ENCODE measurements around the gene RIMS4. TPM values are rescaled to one million over a fixed set of nuclear protein-coding genes. Genes with fewer than 3 reads are reported as not detected.

Gene RIMS4
- total RNA-seq, 2 experiments from 2014 or later = not detected

DNA sequence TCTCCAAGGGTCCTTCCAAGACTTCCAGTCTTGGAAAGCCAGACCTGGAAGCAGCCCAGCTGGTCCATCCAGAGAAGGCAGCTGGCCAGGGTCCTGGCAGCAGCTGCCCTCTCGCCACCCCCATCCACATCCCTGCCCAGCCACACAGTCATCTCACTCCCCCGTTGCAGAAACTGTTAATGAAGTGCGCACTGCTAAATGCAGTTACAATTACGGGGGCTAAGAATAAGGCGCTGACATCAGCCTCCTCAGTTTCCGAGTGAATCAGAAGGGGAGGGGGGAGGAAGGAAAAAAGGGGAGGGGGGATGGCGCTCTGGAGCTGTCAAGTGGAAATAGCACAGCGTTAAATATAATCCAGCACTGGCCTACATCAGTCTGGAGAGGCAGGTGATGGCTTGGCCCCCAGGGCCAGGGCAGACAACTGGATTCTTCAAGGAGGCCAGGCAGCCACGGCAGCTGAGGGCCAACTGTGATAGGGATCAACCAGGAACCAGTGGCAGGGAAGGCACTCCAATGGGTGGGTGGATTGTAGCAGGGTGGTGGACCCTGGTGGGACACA, 6.9 kb downstream of the RIMS4 start:
- Histone ChIP-seq H3K4me1 (ENCODE audit: insufficient read depth, low read length) (no peaks in the 10 kb centered on the region), H3K27me3 (ENCODE audit: control insufficient read depth in 1 of 2, insufficient read depth in 2 of 2, low read length in 2 of 2) (peaks cover 33 to 37% of the 10 kb centered on the region in 2 experiments), H3K27ac (ENCODE audit: low read depth in 1 of 2, low read length in 2 of 2) (no peak overlapping the region), H3K4me3 (ENCODE audit: low read length) (no peak overlapping the region), H3K36me3 (ENCODE audit: insufficient read depth, low read length) (no peaks in the 10 kb centered on the region), H3K9me3 (ENCODE audit: control insufficient read depth in 1 of 2, insufficient read depth in 1 of 2, low read length in 2 of 2) (peaks cover 0 to 3% of the 10 kb centered on the region in 2 experiments)
- no peak for DNase-seq
- TF ChIP-seq, protein P1, sequence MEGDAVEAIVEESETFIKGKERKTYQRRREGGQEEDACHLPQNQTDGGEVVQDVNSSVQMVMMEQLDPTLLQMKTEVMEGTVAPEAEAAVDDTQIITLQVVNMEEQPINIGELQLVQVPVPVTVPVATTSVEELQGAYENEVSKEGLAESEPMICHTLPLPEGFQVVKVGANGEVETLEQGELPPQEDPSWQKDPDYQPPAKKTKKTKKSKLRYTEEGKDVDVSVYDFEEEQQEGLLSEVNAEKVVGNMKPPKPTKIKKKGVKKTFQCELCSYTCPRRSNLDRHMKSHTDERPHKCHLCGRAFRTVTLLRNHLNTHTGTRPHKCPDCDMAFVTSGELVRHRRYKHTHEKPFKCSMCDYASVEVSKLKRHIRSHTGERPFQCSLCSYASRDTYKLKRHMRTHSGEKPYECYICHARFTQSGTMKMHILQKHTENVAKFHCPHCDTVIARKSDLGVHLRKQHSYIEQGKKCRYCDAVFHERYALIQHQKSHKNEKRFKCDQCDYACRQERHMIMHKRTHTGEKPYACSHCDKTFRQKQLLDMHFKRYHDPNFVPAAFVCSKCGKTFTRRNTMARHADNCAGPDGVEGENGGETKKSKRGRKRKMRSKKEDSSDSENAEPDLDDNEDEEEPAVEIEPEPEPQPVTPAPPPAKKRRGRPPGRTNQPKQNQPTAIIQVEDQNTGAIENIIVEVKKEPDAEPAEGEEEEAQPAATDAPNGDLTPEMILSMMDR (IDR thresholded peaks at IDR 0.05) = no peak
- H3K9me3 Mint-ChIP-seq = no peaks in the 10 kb centered on the region
- intact Hi-C loops (cut with DNase I, micrococcal nuclease) = no loop called here
- CTCF ChIA-PET = interaction anchor here (0.5 kb wide), 1 partner anchor 10 kb away, joined by 4 read pairs; no protein-coding TSS in a partner anchor
- POLR2A ChIA-PET = no interaction called here
- no peaks in the 10 kb centered on the region for H3K4me1 Mint-ChIP-seq (ENCODE audit: low read depth)
- no peak overlapping the region for H3K4me3 Mint-ChIP-seq
- H3K36me3 Mint-ChIP-seq (ENCODE audit: low read depth) = no peaks in the 10 kb centered on the region
- ATAC-seq (ENCODE audit: poor library complexity) = no peak
- peaks cover 54% of the 10 kb centered on the region for H3K27me3 Mint-ChIP-seq
- no peak overlapping the region for H3K27ac Mint-ChIP-seq

DNA sequence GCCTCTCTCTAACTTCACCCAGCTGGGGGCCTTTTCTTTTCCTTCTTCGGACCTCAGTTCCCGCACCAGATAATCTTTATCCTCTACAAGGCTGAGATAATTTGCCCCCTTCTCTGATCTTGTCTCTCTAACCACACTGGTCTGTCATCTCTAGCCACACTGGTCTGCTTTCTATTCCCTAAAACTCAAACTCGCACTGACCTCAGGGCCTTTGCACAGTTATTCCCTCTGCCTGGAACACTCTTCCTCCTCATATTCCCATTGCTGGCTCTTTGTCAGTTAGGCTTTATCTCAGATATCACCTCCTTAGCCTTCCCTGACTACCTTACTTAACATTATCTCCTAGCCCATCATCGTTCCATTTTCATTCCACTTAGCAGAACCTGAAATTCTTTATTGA, 7.6 kb downstream of the RIMS4 start:
- no peak for ATAC-seq (ENCODE audit: poor library complexity)
- no peak for DNase-seq
- peaks cover 0 to 3% of the 10 kb centered on the region in 2 experiments for H3K9me3 ChIP-seq (ENCODE audit: control insufficient read depth in 1 of 2, insufficient read depth in 1 of 2, low read length in 2 of 2)
- TF ChIP-seq, protein P1 (IDR thresholded peaks at IDR 0.05) = no peak
- peaks cover 26 to 31% of the 10 kb centered on the region in 2 experiments for H3K27me3 ChIP-seq (ENCODE audit: control insufficient read depth in 1 of 2, insufficient read depth in 2 of 2, low read length in 2 of 2)
- H3K4me1 ChIP-seq (ENCODE audit: insufficient read depth, low read length) = no peaks in the 10 kb centered on the region
- H3K4me1 Mint-ChIP-seq (ENCODE audit: low read depth) = no peaks in the 10 kb centered on the region
- CTCF ChIA-PET = no interaction called here
- H3K4me3 Mint-ChIP-seq = no peak overlapping the region
- H3K27me3 Mint-ChIP-seq = peaks cover 47% of the 10 kb centered on the region
- no peaks in the 10 kb centered on the region for H3K9me3 Mint-ChIP-seq
- H3K4me3 ChIP-seq (ENCODE audit: low read length) = no peak overlapping the region
- no peaks in the 10 kb centered on the region for H3K36me3 Mint-ChIP-seq (ENCODE audit: low read depth)
- H3K27ac Mint-ChIP-seq = no peak overlapping the region
- H3K27ac ChIP-seq (ENCODE audit: low read depth in 1 of 2, low read length in 2 of 2) = no peak overlapping the region
- intact Hi-C loops (cut with DNase I, micrococcal nuclease) = no loop called here
- POLR2A ChIA-PET = no interaction called here
- H3K36me3 ChIP-seq (ENCODE audit: insufficient read depth, low read length) = no peaks in the 10 kb centered on the region

DNA sequence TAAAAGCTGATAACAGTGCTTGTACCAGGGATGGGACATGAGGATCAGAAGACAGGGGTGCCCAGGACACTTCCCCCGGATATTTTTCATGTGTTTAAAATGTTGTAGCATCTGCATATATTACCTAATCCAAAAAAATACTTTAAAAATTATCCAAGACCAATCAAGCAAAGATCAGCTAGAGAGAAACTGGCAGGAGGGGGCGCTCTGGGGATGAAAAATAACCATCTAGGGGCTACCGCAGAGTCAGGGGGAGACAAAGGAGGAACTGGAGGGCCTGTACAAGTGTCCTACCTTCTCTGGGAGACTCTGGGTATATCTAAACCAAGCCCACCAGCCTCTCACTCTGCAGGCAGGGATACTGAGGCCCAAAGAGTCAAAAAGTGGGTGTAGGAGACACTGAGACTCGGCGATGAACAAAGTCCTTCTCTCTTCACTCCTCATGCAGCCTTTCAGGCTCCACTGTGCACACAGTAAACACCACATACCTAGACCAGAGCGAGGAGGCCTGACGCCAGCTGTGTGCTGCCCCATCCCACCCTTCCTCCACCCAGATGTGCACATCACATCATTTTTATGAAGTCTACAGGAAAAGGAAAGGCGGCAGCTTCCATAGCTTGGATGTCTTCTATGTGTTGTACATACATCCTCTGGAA, 9.8 kb downstream of the RIMS4 start:
- peak in 2 of 14 experiments; percentile 1 to 8 for DNase-seq

More for the DNA sequence above, 9.8 kb downstream of the RIMS4 start:
- CTCF ChIA-PET = no interaction called here
- no peaks in the 10 kb centered on the region for H3K36me3 ChIP-seq (ENCODE audit: insufficient read depth, low read length)
- Mint-ChIP-seq H3K27ac (no peak overlapping the region), H3K4me3 (no peak overlapping the region), H3K27me3 (peaks cover 37% of the 10 kb centered on the region), H3K36me3 (ENCODE audit: low read depth) (no peaks in the 10 kb centered on the region), H3K4me1 (ENCODE audit: low read depth) (no peaks in the 10 kb centered on the region), H3K9me3 (no peaks in the 10 kb centered on the region)
- peaks cover 4 to 16% of the 10 kb centered on the region in 2 experiments for H3K27me3 ChIP-seq (ENCODE audit: control insufficient read depth in 1 of 2, insufficient read depth in 2 of 2, low read length in 2 of 2)
- TF ChIP-seq, protein P1 (IDR thresholded peaks at IDR 0.05) = no peak
- intact Hi-C loops (cut with DNase I, micrococcal nuclease) = no loop called here
- no peak overlapping the region for H3K27ac ChIP-seq (ENCODE audit: low read depth in 1 of 2, low read length in 2 of 2)
- H3K4me3 ChIP-seq (ENCODE audit: low read length) = no peak overlapping the region
- POLR2A ChIA-PET = no interaction called here
- no peaks in the 10 kb centered on the region for H3K9me3 ChIP-seq (ENCODE audit: control insufficient read depth in 1 of 2, insufficient read depth in 1 of 2, low read length in 2 of 2)
- no peaks in the 10 kb centered on the region for H3K4me1 ChIP-seq (ENCODE audit: insufficient read depth, low read length)
- no peak for ATAC-seq (ENCODE audit: poor library complexity)
